Subcutaneous preadipocyte (primary cell): ENCODE results near the gene EXOC6B. TPM values are rescaled to one million over a fixed set of nuclear protein-coding genes. Genes with fewer than 3 reads are reported as not detected.

ENCODE experiments used
- small RNA-seq: library from RNA; depleted of rRNA; stranded (forward); fragments of <200 nt; gene quantifications from one replicate; pipeline ENCODE3, GENCODE V24; 2012
- total RNA-seq: library from RNA; depleted of rRNA; stranded (reverse); fragments of >200 nt; gene quantifications from 2 replicates; pipeline ENCODE4 v1.2.3, GENCODE V29; 2012

EXOC6B gene
- 13.7 and 19.1 TPM in 2 replicates for total RNA-seq

GRCh38 chr2:72825257-72826155 is at the start of gene EXOC6B:
Gene EXOC6B (minus strand): TSS chr2:72826033.

DNA sequence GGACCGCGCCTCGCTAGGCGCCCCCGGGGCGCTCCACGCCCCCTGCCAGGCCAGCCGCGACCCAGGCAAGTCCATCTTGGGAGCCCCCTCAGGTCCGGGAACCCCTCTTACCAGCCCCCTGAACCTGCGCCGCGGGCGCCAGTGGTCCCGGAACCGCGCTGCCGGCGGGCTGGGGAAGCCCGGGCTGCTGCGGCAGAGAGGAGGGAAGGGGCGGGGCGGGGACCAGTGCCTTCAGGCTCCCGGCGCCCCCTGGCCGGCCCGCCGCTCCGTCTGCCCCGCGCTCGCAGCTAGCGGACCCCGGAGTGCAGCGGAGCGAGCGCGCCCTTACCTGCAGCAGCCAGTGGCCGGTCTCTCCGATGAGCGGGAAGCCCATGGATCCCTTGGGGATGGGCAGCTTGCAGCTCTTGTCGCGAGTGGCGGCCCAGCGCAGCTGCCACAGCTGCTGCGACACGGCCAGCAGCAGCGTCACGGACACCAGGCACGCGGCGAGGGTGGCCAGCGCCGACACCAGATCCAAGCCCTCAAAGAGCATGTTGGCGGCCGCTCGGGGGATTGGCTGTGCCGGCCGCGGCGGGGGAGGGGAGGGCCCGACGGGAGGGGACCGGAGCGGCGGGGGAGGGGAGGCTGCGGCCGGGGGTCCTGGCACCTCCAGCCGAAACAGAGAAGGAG is 678.4 kb downstream of the EXOC6B start, which contains the start of gene CYP26B1:
CYP26B1 (minus strand) TSS at position 560 of the 669 bp plus-strand sequence; CDS start at position 532, 28 bp downstream.

Small RNAs within 50 kb of the gene (small RNA-seq; reads per million reads assigned to genes)
- gene RF00592, result 1.9 reads per million, percentile 78 among the genes with 10 or more reads in this experiment
- gene RNU2-39P, result 0.41 reads per million, percentile 21 among the genes with 10 or more reads in this experiment

Other genes with a start within 250 kb of the EXOC6B start
- gene SPR, start 61.4 kb upstream of the EXOC6B start, total RNA-seq, result 15.6 and 16.2 TPM in 2 replicates
- gene EMX1, start 91.5 kb upstream of the EXOC6B start, total RNA-seq, result not detected in 2 replicates
- gene SFXN5, start 245.7 kb upstream of the EXOC6B start, total RNA-seq, result 8.4 and 8.8 TPM in 2 replicates